Measurements from ENCODE around the gene SLC1A7. TPM values are rescaled to one million over a fixed set of nuclear protein-coding genes. Genes with fewer than 3 reads are reported as not detected.

Gene SLC1A7
- polyA plus RNA-seq, 1 experiment, result 0.63 TPM

GRCh38 chr1:53088616-53089300, 53.7 kb downstream of the SLC1A7 start:
- POLR2A ChIA-PET, result no interaction called here
- Histone ChIP-seq H3K36me3 (ENCODE audit: control insufficient read depth, insufficient read depth, low read length) (peaks cover 30% of the 10 kb centered on the region), H3K27me3 (ENCODE audit: control insufficient read depth, insufficient read depth, low read length) (no peaks in the 10 kb centered on the region), H3K4me3 (ENCODE audit: low read depth, low read length) (no peak overlapping the region)
- TF ChIP-seq CTCF (IDR thresholded peaks at IDR 0.05; ENCODE audit: insufficient read depth, low read depth, low read length), result no peak
- no peak for DNase-seq (ENCODE audit: low read depth)
- CTCF ChIA-PET, result interaction anchor here (1.7 kb wide), 1 partner anchor 98 kb away, joined by 4 read pairs; no protein-coding TSS in a partner anchor

GRCh38 chr1:53087332-53088285, 54.8 kb downstream of the SLC1A7 start:
- ChIA-PET POLR2A (no interaction called here), CTCF (interaction anchor here (0.8 kb wide), 1 partner anchor 99 kb away, joined by 3 read pairs; no protein-coding TSS in a partner anchor)
- Histone ChIP-seq H3K4me3 (ENCODE audit: low read depth, low read length) (no peak overlapping the region), H3K27me3 (ENCODE audit: control insufficient read depth, insufficient read depth, low read length) (no peaks in the 10 kb centered on the region), H3K36me3 (ENCODE audit: control insufficient read depth, insufficient read depth, low read length) (peaks cover 40% of the 10 kb centered on the region)
- DNase-seq (ENCODE audit: low read depth), result no peak
- TF ChIP-seq CTCF (IDR thresholded peaks at IDR 0.05; ENCODE audit: insufficient read depth, low read depth, low read length), result no peak

- CTCF ChIA-PET, result no interaction called here
- DNase-seq (ENCODE audit: low read depth), result no peak
- Histone ChIP-seq H3K27me3 (ENCODE audit: control insufficient read depth, insufficient read depth, low read length) (no peaks in the 10 kb centered on the region), H3K4me3 (ENCODE audit: low read depth, low read length) (no peak overlapping the region), H3K36me3 (ENCODE audit: control insufficient read depth, insufficient read depth, low read length) (peaks cover 48% of the 10 kb centered on the region)
- POLR2A ChIA-PET, result no interaction called here
- TF ChIP-seq CTCF (IDR thresholded peaks at IDR 0.05; ENCODE audit: insufficient read depth, low read depth, low read length), result no peak
Measured at GRCh38 chr1:53086491-53087070, 55.9 kb downstream of the SLC1A7 start.

- peaks cover 59% of the 10 kb centered on the region for H3K36me3 ChIP-seq (ENCODE audit: control insufficient read depth, insufficient read depth, low read length)
- no peaks in the 10 kb centered on the region for H3K27me3 ChIP-seq (ENCODE audit: control insufficient read depth, insufficient read depth, low read length)
- no peak overlapping the region for H3K4me3 ChIP-seq (ENCODE audit: low read depth, low read length)
- no peak for DNase-seq (ENCODE audit: low read depth)
- CTCF ChIA-PET, result no interaction called here
- POLR2A ChIA-PET, result no interaction called here
- TF ChIP-seq CTCF (IDR thresholded peaks at IDR 0.05; ENCODE audit: insufficient read depth, low read depth, low read length), result no peak
Measured at GRCh38 chr1:53085405-53085804, 57.0 kb downstream of the SLC1A7 start.

GRCh38 chr1:53084589-53084971, 57.9 kb downstream of the SLC1A7 start:
- Histone ChIP-seq H3K27me3 (ENCODE audit: control insufficient read depth, insufficient read depth, low read length) (no peaks in the 10 kb centered on the region), H3K4me3 (ENCODE audit: low read depth, low read length) (no peak overlapping the region), H3K36me3 (ENCODE audit: control insufficient read depth, insufficient read depth, low read length) (peaks cover 59% of the 10 kb centered on the region)
- POLR2A ChIA-PET, result interaction anchor here (0.6 kb wide), 1 partner anchor 157 kb away, joined by 4 read pairs; the partner anchor contains the start of gene SCP2
- CTCF ChIA-PET, result no interaction called here
- no peak for TF ChIP-seq CTCF (IDR thresholded peaks at IDR 0.05; ENCODE audit: insufficient read depth, low read depth, low read length)
- DNase-seq (ENCODE audit: low read depth), result no peak

Data from BJ (cell line).